ENCODE results near the gene CYP3A7. TPM values are rescaled to one million over a fixed set of nuclear protein-coding genes. Genes with fewer than 3 reads are reported as not detected.
A peak's percentile ranks its signal among the peaks of the same experiment; 100 is the strongest.

The CYP3A7 gene
- total and polyA plus RNA-seq, 2 of the 13 experiments (the other 11 are each of a cell fraction or from before 2014, with no cell fraction given): 5.8 to 6.4 TPM

- POLR2A ChIA-PET: interaction anchor here (1.8 kb wide), 1 partner anchor 46 kb away, joined by 12 read pairs; no protein-coding TSS in a partner anchor
- peak; percentile 13 for DNase-seq (ENCODE audit: low spot score)
- CTCF ChIA-PET (ENCODE audit: low intra/inter-chr PET ratio, low total read pairs): no interaction called here
- peak; percentile 91 for TF ChIP-seq ZNF629 (CRISPR knock-in tag; conservative IDR thresholded peaks at IDR 0.05)
- no peak for TF ChIP-seq ZNF318 (CRISPR knock-in tag; IDR thresholded peaks at IDR 0.05)
- TF ChIP-seq FOXP4 (CRISPR knock-in tag; IDR thresholded peaks at IDR 0.05): no peak
- no peak for TF ChIP-seq ZNF781 (CRISPR knock-in tag; IDR thresholded peaks at IDR 0.05; ENCODE audit: borderline replicate concordance, not compliant biosample characterization)
- no peak for TF ChIP-seq MYPOP (CRISPR knock-in tag; IDR thresholded peaks at IDR 0.05)
- no peak for TF ChIP-seq E2F5 (CRISPR knock-in tag; conservative IDR thresholded peaks at IDR 0.05)
- TF ChIP-seq ZNF564 (CRISPR knock-in tag; IDR thresholded peaks at IDR 0.05): no peak
- peak; percentile 34; the same call in 1 of the 2 replicates for TF ChIP-seq ZMYM3 (CRISPR knock-in tag; IDR thresholded peaks at IDR 0.05)
- no peak for TF ChIP-seq ZNF567 (CRISPR knock-in tag; IDR thresholded peaks at IDR 0.05; ENCODE audit: borderline replicate concordance)
- TF ChIP-seq ZNF235 (CRISPR knock-in tag; IDR thresholded peaks at IDR 0.05; ENCODE audit: borderline replicate concordance): no peak
These were observed 4.9 kb upstream of the CYP3A7 start for GRCh38 chr7:99739699-99740572.

More at GRCh38 chr7:99739699-99740572, 4.9 kb upstream of the CYP3A7 start:
- no peak overlapping the region for H3K4me3 ChIP-seq (replicated peaks in 1 of 3; ENCODE audit: insufficient read depth in 1 of 3, low read depth in 2 of 3, low read length in 3 of 3)
- no peaks in the 10 kb centered on the region for H3K79me2 ChIP-seq (ENCODE audit: insufficient read depth, low read length)
- H3K4me1 ChIP-seq (ENCODE audit: insufficient read depth, low read length): peaks cover 75% of the 10 kb centered on the region
- no TSS peak for BruUV-seq (replicated peaks)
- no peaks in the 10 kb centered on the region for H4K20me1 ChIP-seq (ENCODE audit: insufficient read depth, low read length)
- no peak overlapping the region for H3K9ac ChIP-seq (ENCODE audit: insufficient read depth, low read depth, low read length)
- H3K27ac ChIP-seq (ENCODE audit: extremely low read length, insufficient read depth, low read length): no peak overlapping the region
- H3K4me2 ChIP-seq (ENCODE audit: low read depth, low read length): no peak overlapping the region
- 83% methylated on average over 2 of the region's 2 CpGs for WGBS (ENCODE audit: low lambda C conversion rate)
- H3K36me3 ChIP-seq (replicated peaks in 1 of 2; ENCODE audit: control insufficient read depth in 1 of 2, insufficient read depth in 2 of 2, low read length in 2 of 2): no peaks in the 10 kb centered on the region
- H3K9me3 ChIP-seq (ENCODE audit: low read length): no peaks in the 10 kb centered on the region
- intact Hi-C loops (cut with micrococcal nuclease; ENCODE audit: unreplicated experiment): loop anchor here (5.0 kb wide), 1 partner anchor 87 kb away; the partner anchor contains the start of gene CYP3A43
- H2AFZ ChIP-seq (ENCODE audit: low read length): no peak overlapping the region
- in situ Hi-C loops (cut with HindIII; ENCODE audit: extremely low pct_ligation_motif_present, low pct_unique_long_range_greater_than_20kb): no loop called here
- no peak for FAIRE-seq
- H3K27me3 ChIP-seq (ENCODE audit: control insufficient read depth in 1 of 2, insufficient read depth in 2 of 2, low read length in 2 of 2): no peaks in the 10 kb centered on the region
- ATAC-seq: no peak
